C1 segment of cervical spinal cord (tissue), 14 donors: Measurements from ENCODE around the gene ABLIM2.

Experiments
- DNase-seq, 14 donors: peaks; one replicate each; lab custom pipeline; 2025; lab: John Stamatoyannopoulos, UW

Gene ABLIM2

GRCh38 chr4:8072235-8072968 is 86.2 kb downstream of the ABLIM2 start:
- DNase-seq: no peak

GRCh38 chr4:8071766-8072165 is 86.8 kb downstream of the ABLIM2 start:
- no peak for DNase-seq

- no peak for DNase-seq
Observed at GRCh38 chr4:8070736-8071718, 87.6 kb downstream of the ABLIM2 start.

GRCh38 chr4:8069102-8069752 is 89.4 kb downstream of the ABLIM2 start:
- DNase-seq: no peak

GRCh38 chr4:8067945-8068896 is 90.4 kb downstream of the ABLIM2 start:
- DNase-seq: no peak

- no peak for DNase-seq
Observed at GRCh38 chr4:8067274-8067936, 91.2 kb downstream of the ABLIM2 start.

GRCh38 chr4:8066336-8066931 is 92.2 kb downstream of the ABLIM2 start:
- no peak for DNase-seq

- no peak for DNase-seq
Observed at GRCh38 chr4:8063974-8064563, 94.5 kb downstream of the ABLIM2 start.

- no peak for DNase-seq
Observed at GRCh38 chr4:8061573-8061972, 97.0 kb downstream of the ABLIM2 start.

- no peak for DNase-seq
Observed at GRCh38 chr4:8061145-8061544, 97.5 kb downstream of the ABLIM2 start.

GRCh38 chr4:8060632-8061031 is 98.0 kb downstream of the ABLIM2 start:
- no peak for DNase-seq

- peak in 2 of 14 donors; percentile 21 to 63 for DNase-seq
Observed at GRCh38 chr4:8058031-8058479, 100.6 kb downstream of the ABLIM2 start.

GRCh38 chr4:8055206-8055605 is 103.4 kb downstream of the ABLIM2 start:
- no peak for DNase-seq

GRCh38 chr4:8053688-8054449 is 104.7 kb downstream of the ABLIM2 start:
- no peak for DNase-seq

- DNase-seq: no peak
Observed at GRCh38 chr4:8052160-8052691, 106.4 kb downstream of the ABLIM2 start.

- no peak for DNase-seq
Observed at GRCh38 chr4:8051644-8052043, 107.0 kb downstream of the ABLIM2 start.

- peak in 13 of 14 donors; percentile 20 to 80 (median 57) for DNase-seq
Observed at GRCh38 chr4:8050555-8051206, 107.9 kb downstream of the ABLIM2 start.

GRCh38 chr4:8050180-8050554 is 108.4 kb downstream of the ABLIM2 start:
- no peak for DNase-seq
